ENCODE measurements around the gene ZSWIM6.

The ZSWIM6 gene

GRCh38 chr5:61450493-61451279 is 118.6 kb downstream of the ZSWIM6 start:
- no peak for DNase-seq

- no peak for DNase-seq
Observed at GRCh38 chr5:61455179-61456006, 123.3 kb downstream of the ZSWIM6 start.

GRCh38 chr5:61460471-61460870 is 128.4 kb downstream of the ZSWIM6 start:
- DNase-seq = no peak

GRCh38 chr5:61461417-61461816 is 129.4 kb downstream of the ZSWIM6 start:
- no peak for DNase-seq

GRCh38 chr5:61461926-61462325 is 129.9 kb downstream of the ZSWIM6 start:
- DNase-seq = no peak

GRCh38 chr5:61463596-61463995 is 131.5 kb downstream of the ZSWIM6 start:
- DNase-seq = no peak

GRCh38 chr5:61464512-61464911 is 132.5 kb downstream of the ZSWIM6 start:
- no peak for DNase-seq

- no peak for DNase-seq
Observed at GRCh38 chr5:61465066-61465465, 133.0 kb downstream of the ZSWIM6 start.

GRCh38 chr5:61465496-61465895 is 133.4 kb downstream of the ZSWIM6 start:
- DNase-seq = no peak

- no peak for DNase-seq
Observed at GRCh38 chr5:61466017-61466416, 134.0 kb downstream of the ZSWIM6 start.

- DNase-seq = no peak
Observed at GRCh38 chr5:61467766-61468482, 135.9 kb downstream of the ZSWIM6 start.

- DNase-seq = no peak
Observed at GRCh38 chr5:61468483-61468865, 136.4 kb downstream of the ZSWIM6 start.

- no peak for DNase-seq
Observed at GRCh38 chr5:61471352-61471751, 139.3 kb downstream of the ZSWIM6 start.

- no peak for DNase-seq
Observed at GRCh38 chr5:61472172-61472958, 140.3 kb downstream of the ZSWIM6 start.

GRCh38 chr5:61474746-61475145 is 142.7 kb downstream of the ZSWIM6 start:
- DNase-seq = no peak

GRCh38 chr5:61477788-61478187 is 145.7 kb downstream of the ZSWIM6 start:
- DNase-seq = no peak

GRCh38 chr5:61479850-61480614 is 148.0 kb downstream of the ZSWIM6 start:
- DNase-seq = no peak

- DNase-seq = no peak
Observed at GRCh38 chr5:61482980-61483379, 150.9 kb downstream of the ZSWIM6 start.

- no peak for DNase-seq
Observed at GRCh38 chr5:61486476-61486875, 154.4 kb downstream of the ZSWIM6 start.

GRCh38 chr5:61489574-61489973 is 157.5 kb downstream of the ZSWIM6 start:
- no peak for DNase-seq

- DNase-seq = no peak
Observed at GRCh38 chr5:61491861-61492260, 159.8 kb downstream of the ZSWIM6 start.

GRCh38 chr5:61493973-61494372 is 161.9 kb downstream of the ZSWIM6 start:
- no peak for DNase-seq

Data from NCI-H187 (cell line).